ENCODE results near the gene CNGA2. TPM values are rescaled to one million over a fixed set of nuclear protein-coding genes. Genes with fewer than 3 reads are reported as not detected.

The CNGA2 gene
- total and polyA plus RNA-seq, 10 of the 15 experiments (the other 5 are each of a cell fraction or from before 2014, with no cell fraction given): not detected

DNA sequence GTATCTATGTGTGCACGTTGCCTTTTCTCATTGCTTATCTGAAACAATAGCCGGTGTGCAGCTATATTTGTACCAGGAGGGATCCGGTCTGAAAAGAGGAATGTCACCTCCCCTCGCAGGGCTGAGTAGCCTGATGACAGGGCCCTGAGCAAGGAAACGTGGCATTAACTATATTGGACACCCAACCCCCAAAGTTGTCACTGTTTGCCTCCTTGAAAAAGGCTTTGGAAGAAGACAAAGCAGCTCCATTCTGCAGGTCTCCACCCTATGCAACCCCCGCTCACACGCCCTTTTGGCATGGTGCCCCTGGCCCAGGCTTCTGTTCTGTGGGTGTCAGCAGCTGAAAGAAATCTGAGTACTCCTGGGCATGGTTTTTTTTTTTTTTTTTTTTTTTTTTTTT is 31.1 kb upstream of the CNGA2 start (continued):
- TF ChIP-seq, protein P1, sequence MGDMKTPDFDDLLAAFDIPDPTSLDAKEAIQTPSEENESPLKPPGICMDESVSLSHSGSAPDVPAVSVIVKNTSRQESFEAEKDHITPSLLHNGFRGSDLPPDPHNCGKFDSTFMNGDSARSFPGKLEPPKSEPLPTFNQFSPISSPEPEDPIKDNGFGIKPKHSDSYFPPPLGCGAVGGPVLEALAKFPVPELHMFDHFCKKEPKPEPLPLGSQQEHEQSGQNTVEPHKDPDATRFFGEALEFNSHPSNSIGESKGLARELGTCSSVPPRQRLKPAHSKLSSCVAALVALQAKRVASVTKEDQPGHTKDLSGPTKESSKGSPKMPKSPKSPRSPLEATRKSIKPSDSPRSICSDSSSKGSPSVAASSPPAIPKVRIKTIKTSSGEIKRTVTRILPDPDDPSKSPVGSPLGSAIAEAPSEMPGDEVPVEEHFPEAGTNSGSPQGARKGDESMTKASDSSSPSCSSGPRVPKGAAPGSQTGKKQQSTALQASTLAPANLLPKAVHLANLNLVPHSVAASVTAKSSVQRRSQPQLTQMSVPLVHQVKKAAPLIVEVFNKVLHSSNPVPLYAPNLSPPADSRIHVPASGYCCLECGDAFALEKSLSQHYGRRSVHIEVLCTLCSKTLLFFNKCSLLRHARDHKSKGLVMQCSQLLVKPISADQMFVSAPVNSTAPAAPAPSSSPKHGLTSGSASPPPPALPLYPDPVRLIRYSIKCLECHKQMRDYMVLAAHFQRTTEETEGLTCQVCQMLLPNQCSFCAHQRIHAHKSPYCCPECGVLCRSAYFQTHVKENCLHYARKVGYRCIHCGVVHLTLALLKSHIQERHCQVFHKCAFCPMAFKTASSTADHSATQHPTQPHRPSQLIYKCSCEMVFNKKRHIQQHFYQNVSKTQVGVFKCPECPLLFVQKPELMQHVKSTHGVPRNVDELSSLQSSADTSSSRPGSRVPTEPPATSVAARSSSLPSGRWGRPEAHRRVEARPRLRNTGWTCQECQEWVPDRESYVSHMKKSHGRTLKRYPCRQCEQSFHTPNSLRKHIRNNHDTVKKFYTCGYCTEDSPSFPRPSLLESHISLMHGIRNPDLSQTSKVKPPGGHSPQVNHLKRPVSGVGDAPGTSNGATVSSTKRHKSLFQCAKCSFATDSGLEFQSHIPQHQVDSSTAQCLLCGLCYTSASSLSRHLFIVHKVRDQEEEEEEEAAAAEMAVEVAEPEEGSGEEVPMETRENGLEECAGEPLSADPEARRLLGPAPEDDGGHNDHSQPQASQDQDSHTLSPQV (IDR thresholded peaks at IDR 0.05): no peak
- TF ChIP-seq TBL1XR1 (IDR thresholded peaks at IDR 0.05; ENCODE audit: low read depth, low read length) (no peak), POLR2A (IDR thresholded peaks at IDR 0.05; ENCODE audit: low read depth, low read length) (no peak), SMC3 (IDR thresholded peaks at IDR 0.05; ENCODE audit: borderline replicate concordance, low read length) (no peak)
- TF ChIP-seq, protein P2, sequence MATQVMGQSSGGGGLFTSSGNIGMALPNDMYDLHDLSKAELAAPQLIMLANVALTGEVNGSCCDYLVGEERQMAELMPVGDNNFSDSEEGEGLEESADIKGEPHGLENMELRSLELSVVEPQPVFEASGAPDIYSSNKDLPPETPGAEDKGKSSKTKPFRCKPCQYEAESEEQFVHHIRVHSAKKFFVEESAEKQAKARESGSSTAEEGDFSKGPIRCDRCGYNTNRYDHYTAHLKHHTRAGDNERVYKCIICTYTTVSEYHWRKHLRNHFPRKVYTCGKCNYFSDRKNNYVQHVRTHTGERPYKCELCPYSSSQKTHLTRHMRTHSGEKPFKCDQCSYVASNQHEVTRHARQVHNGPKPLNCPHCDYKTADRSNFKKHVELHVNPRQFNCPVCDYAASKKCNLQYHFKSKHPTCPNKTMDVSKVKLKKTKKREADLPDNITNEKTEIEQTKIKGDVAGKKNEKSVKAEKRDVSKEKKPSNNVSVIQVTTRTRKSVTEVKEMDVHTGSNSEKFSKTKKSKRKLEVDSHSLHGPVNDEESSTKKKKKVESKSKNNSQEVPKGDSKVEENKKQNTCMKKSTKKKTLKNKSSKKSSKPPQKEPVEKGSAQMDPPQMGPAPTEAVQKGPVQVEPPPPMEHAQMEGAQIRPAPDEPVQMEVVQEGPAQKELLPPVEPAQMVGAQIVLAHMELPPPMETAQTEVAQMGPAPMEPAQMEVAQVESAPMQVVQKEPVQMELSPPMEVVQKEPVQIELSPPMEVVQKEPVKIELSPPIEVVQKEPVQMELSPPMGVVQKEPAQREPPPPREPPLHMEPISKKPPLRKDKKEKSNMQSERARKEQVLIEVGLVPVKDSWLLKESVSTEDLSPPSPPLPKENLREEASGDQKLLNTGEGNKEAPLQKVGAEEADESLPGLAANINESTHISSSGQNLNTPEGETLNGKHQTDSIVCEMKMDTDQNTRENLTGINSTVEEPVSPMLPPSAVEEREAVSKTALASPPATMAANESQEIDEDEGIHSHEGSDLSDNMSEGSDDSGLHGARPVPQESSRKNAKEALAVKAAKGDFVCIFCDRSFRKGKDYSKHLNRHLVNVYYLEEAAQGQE (IDR thresholded peaks at IDR 0.05; ENCODE audit: low read depth, low read length): no peak
- TF ChIP-seq, protein P3, sequence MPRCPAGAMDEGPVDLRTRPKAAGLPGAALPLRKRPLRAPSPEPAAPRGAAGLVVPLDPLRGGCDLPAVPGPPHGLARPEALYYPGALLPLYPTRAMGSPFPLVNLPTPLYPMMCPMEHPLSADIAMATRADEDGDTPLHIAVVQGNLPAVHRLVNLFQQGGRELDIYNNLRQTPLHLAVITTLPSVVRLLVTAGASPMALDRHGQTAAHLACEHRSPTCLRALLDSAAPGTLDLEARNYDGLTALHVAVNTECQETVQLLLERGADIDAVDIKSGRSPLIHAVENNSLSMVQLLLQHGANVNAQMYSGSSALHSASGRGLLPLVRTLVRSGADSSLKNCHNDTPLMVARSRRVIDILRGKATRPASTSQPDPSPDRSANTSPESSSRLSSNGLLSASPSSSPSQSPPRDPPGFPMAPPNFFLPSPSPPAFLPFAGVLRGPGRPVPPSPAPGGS (IDR thresholded peaks at IDR 0.05; ENCODE audit: borderline replicate concordance, insufficient read depth, low read depth, low read length, poor library complexity, severe bottlenecking): no peak
- TF ChIP-seq, protein P4, sequence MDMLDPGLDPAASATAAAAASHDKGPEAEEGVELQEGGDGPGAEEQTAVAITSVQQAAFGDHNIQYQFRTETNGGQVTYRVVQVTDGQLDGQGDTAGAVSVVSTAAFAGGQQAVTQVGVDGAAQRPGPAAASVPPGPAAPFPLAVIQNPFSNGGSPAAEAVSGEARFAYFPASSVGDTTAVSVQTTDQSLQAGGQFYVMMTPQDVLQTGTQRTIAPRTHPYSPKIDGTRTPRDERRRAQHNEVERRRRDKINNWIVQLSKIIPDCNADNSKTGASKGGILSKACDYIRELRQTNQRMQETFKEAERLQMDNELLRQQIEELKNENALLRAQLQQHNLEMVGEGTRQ (IDR thresholded peaks at IDR 0.05; ENCODE audit: borderline replicate concordance, low read depth, low read length): no peak

Data from GM12878 (cell line).